GM23248 (cell line): ENCODE results near the gene YTHDF2.

Experiments used
- EZH2 ChIP-seq: fragments of 200-600 bp; sonication (generic); IDR thresholded peaks from 2 replicates; pipeline ENCODE4 v1.6.1; 2018; ENCODE audit warnings: antibody characterized with exemption, mild to moderate bottlenecking; ENCODE audit not compliant: insufficient read depth, poor library complexity, severe bottlenecking
- EZH2phosphoT487 ChIP-seq: fragments of 200-600 bp; sonication (generic); IDR thresholded peaks from 2 replicates; pipeline ENCODE4 v1.6.1; 2018; ENCODE audit warnings: antibody characterized with exemption, moderate library complexity, mild to moderate bottlenecking, low read depth; ENCODE audit not compliant: insufficient read depth

DNA sequence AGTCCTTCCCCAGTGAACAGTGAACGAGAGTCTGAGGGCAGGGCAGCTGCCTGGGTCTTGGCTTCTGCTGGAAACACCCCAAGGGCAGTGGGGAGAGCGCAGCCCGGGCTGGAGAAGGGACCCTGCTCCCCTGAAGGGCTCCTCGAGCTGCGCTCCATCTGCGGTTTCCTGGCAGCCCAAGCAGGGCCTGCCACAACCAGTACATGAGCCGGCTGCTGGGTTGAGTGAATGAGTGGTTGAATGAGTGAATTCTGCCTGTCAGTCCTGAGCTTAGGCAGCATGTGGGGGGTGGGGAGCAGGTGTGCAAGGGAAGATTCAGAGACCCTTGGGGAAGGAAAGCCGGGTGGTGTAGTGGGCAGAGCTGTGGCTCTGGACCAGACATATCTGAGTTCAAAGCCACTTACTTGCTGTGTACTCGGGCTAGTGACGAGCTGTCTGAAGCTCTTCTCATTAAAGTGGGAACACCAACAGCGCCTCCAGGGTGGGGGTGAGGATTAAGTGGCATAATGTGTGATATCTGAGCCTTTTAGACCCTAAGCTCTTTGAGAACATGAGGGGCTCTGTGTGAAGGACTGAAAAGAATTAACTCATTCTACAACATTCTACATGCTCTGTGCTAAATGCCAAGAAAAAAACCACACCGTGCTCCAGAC, 78.9 kb downstream of the YTHDF2 start:
- no peak for TF ChIP-seq EZH2phosphoT487
- TF ChIP-seq EZH2: no peak
